Neural progenitor cell (in vitro differentiated cells): ENCODE results near the gene SPDYE4.

Experiments
- CTCF ChIP-seq: fragments of 200-600 bp; sonication (generic); IDR thresholded peaks from 2 replicates; pipeline ENCODE4 v1.5.1; 2017; ENCODE audit warnings: antibody characterized with exemption, mild to moderate bottlenecking
- EZH2phosphoT487 ChIP-seq: fragments of 200-600 bp; sonication (generic); IDR thresholded peaks from 2 replicates; pipeline ENCODE4 v1.6.1; 2017; ENCODE audit warnings: antibody characterized with exemption

DNA sequence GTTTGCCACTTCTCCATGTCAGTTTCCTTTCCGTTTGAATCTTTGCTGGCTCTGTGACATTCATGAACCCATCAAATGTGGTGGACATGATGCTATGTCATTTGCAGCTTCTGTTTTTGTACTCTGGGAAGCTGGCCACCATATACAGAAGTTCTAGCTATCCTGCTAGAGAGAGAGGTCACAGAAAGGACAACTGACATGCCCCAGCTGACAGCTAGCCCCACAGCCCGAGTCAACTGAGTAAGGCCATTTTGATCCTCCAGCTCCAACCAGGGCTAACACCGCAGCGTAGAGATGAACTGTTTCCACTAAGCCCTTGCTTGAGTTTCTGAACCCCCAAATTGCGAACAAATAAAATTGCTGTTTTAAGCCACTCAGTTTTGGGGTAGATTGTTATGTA lies 47.5 kb downstream of the SPDYE4 start:
- TF ChIP-seq CTCF (no peak), EZH2phosphoT487 (no peak)
